Astrocyte of the cerebellum (primary cell): ENCODE data around the gene GRHPR.
"Not testable (repeated sequence)": the region's sequence is repeated elsewhere in the genome, so short reads cannot be mapped to it uniquely, and the experiment has no call there.

Experiments used
- DNase-seq: peaks from one replicate; pipeline ENCODE4 v3.0.0-alpha.2; 2011; ENCODE audit warnings: low read depth
- H3K4me3 ChIP-seq: 2 replicates; pipeline ENCODE4 v1.5.1; 2011; ENCODE audit warnings: mild to moderate bottlenecking, low read depth, low read length, moderate library complexity
- in situ Hi-C: cut with HindIII; loops from 2 replicates; pipeline ENCODE4 v1.10.0; 2017; ENCODE audit warnings: low sequenced_read_pairs
- TF ChIP-seq, protein P1 (sequence below): IDR thresholded peaks from 2 replicates; pipeline ENCODE4 v1.5.1; 2012; ENCODE audit warnings: low read length, low read depth, moderate library complexity, mild to moderate bottlenecking; ENCODE audit errors: missing control alignments

Gene GRHPR

DNA sequence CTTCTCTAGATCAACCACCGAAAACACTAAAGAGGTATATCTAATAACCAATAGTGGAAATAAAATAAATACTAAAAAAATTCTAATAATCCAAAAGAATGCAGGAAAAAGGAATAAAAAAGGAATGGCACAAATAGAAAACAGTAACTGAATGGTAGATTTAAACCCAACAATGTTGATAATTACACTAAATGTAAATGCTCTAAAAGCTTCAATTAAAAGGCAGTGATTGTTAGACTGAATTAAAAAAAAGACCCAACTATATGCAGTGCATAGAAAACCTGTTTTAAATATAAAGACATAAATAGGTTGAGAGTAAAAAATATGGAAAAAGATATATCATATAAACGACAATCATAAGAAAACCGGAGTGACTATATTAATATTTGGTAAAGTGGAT is 51.9 kb downstream of the GRHPR start:
- no peak overlapping the region for H3K4me3 ChIP-seq
- no peak for DNase-seq
- TF ChIP-seq, protein P1, sequence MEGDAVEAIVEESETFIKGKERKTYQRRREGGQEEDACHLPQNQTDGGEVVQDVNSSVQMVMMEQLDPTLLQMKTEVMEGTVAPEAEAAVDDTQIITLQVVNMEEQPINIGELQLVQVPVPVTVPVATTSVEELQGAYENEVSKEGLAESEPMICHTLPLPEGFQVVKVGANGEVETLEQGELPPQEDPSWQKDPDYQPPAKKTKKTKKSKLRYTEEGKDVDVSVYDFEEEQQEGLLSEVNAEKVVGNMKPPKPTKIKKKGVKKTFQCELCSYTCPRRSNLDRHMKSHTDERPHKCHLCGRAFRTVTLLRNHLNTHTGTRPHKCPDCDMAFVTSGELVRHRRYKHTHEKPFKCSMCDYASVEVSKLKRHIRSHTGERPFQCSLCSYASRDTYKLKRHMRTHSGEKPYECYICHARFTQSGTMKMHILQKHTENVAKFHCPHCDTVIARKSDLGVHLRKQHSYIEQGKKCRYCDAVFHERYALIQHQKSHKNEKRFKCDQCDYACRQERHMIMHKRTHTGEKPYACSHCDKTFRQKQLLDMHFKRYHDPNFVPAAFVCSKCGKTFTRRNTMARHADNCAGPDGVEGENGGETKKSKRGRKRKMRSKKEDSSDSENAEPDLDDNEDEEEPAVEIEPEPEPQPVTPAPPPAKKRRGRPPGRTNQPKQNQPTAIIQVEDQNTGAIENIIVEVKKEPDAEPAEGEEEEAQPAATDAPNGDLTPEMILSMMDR: no peak
- in situ Hi-C loops: no loop called here

DNA sequence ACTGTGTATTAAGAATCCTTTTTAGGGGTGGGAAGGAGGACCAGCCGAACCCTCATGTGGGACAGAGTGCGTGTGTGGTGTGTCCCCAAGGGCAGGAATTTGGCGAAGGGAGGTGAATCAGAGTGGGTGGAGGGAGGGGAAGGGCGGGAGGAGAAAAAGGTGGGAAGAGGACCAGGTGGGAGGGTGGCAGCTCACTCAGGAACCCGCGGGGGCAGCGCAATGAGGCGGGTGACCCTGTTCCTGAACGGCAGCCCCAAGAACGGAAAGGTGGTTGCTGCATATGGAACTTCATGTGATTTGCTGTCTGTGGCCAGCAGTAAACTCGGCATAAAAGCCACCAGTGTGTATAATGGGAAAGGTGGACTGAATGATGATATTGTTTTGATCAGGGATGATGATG is 54.4 kb downstream of the GRHPR start:
- no peak for DNase-seq
- no peak overlapping the region for H3K4me3 ChIP-seq
- TF ChIP-seq, protein P1: no peak
- in situ Hi-C loops: no loop called here

DNA sequence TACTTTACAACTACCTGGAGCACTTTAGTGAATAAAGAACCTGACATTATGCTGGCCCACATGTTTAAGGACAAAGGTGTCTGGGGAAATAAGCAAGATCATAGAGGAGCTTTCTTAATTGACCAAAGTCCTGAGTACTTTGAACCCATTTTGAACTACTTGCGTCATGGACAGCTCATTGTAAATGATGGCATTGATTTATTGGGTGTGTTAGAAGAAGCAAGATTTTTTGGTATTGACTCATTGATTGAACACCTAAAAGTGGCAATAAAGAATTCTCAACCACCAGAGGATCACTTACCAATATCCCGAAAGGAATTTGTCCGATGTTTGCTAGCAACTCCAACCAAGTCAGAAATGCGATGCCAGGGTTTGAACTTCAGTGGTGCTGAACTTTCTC is 54.9 kb downstream of the GRHPR start:
- in situ Hi-C loops, DNase-seq, H3K4me3 ChIP-seq: not testable (repeated sequence)

DNA sequence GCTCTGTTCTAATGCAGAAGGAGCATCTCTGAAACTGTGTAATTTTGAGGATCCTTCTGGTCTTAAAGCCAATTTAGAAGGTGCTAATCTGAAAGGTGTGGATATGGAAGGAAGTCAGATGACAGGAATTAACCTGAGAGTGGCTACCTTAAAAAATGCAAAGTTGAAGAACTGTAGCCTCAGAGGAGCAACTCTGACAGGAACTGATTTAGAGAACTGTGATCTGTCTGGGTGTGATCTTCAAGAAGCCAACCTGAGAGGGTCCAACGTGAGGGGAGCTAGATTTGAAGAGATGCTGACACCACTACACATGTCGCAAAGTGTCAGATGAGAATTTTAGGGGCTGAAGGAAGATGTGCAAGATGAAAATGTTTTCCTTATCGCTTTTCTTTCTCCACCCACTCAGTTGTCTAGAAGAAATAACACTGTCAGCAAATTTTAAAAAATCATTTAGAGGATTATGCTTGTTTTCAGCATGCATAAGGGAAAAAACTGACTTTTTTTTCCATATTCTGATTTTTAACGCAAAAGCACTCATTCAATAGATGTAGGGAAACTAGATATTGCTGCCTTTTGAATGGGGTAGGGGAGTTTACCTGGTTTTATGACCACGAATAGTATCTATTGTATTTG is 55.6 kb downstream of the GRHPR start:
- DNase-seq, H3K4me3 ChIP-seq, in situ Hi-C loops: not testable (repeated sequence)

DNA sequence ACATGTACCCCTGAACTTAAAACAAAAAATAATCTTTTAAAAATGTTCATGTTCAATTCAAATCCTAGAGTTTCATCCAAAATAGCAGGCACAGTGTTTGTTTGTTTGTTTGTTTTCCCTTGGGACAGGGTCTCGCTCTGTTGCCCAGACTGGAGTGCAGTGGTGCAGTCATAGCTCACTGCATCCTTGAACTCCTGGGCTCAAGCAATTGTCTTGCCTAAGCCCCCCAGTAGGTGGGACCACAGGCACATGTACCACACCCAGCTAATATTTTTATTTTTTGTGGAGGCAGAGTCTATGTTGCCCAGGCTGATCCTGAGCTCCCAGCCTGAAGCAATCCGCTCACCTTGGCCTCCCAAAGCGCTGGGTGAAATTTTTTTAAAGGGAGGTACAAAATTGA is 58.3 kb downstream of the GRHPR start:
- in situ Hi-C loops: no loop called here
- TF ChIP-seq, protein P1: no peak
- H3K4me3 ChIP-seq: no peak overlapping the region
- no peak for DNase-seq

DNA sequence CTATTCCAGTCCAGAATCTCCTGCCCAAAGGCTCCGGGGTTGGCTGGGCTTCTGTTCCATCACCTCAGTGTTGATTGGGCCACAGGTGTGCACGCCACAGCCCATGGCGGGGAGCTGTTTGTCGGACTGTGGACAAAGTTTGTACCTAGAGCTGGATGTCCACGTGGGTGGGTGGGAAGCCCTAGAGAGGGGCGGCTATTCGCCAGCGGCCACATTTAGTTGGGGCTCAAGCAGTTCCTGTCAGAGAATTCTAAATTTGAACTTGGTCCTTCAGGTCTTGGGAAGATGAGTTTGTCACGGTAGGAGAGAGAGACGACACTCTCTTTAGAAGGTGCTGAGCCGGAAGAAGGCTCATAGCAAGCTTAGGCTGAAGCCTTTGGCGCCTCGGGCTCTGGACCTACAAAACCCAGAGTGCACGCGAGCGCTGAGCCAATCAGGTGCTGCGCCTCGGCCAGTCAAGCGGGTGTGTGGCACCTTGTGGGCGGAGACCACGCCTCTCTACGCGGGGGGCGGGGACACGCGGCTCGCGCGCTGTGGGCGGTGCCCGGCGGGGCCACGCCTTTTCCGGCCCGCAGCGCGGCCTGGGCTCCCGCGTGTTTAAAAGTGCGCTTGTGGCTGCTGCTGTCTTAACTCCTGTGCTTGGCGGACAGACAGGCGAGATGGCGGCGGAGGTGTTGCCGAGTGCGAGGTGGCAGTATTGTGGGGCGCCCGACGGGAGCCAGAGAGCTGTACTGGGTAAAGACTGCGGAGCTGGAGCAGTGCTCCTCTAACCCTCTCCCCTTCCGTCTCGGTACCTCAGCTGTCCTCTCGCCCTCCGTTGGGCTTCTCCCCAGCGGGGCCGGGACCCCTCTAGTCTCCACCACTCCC is 63.1 kb downstream of the GRHPR start, which contains the start of gene POLR1E:
TSS of gene POLR1E (plus strand) at position 560 of the 867 bp plus-strand sequence. CDS start at position 660, 100 bp downstream.
- DNase-seq: peak; percentile 73
- H3K4me3 ChIP-seq: peak within 1 kb of the TSS; percentile 89
- in situ Hi-C loops: loop anchor here (5.0 kb wide), 1 partner anchor 92 kb away; the partner anchor contains the start of gene FBXO10
- TF ChIP-seq, protein P1: no peak

DNA sequence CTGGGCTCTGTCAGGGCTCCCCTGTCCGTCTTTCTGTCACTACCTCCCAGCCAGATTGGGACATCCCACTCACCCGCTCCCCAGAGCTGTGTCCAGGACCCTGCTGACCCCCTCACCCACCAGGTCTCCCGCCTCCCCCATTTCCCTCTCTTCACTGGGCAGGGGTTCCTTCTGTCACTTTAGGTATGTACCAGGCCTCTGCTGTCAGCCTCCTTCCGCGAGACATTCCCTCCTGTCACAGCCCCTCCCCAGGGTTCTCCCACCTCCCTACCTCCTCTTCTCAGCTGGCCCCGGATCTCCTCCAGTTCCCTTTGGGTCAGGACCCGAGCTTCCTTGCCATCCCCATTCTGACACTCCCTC is 63.7 kb downstream of the GRHPR start:
- TF ChIP-seq, protein P1: no peak
- in situ Hi-C loops: loop anchor here (5.0 kb wide), 1 partner anchor 91 kb away; the partner anchor contains the start of gene FBXO10
- H3K4me3 ChIP-seq: peak overlapping the region; percentile 89
- DNase-seq: no peak
